ENCODE results near the gene P4HA1.

P4HA1 gene

DNA sequence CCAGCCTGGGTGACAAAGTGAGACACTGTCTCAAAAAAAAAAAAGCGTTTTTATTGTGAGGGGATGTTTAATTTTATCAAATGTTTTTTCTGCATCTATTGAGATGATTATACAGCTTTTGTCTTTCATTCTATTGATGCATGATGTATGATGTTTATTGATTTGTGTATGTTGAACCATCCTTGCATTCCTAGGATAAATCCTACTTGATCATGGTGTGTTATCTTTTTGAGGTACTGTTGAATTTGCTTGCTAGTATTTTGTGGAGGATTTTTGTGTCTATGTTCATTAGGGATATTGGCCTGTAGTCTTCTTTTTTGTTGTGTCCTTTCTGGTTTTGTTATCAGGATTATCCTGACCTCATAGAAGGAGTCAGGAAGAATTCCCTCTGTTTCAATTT, 119.8 kb downstream of the P4HA1 start:
- DNase-seq: no peak

Measured in NCI-H1436 treated with DMSO at 0.1 percent for 48 hours (cell line).